Activated T-helper 17 cell treated with anti-CD3 and anti-CD28 coated beads, Interleukin-2, amount 50 U/mL, for 72 hours (primary cell): Measurements from ENCODE around the gene MRPL30. TPM values are rescaled to one million over a fixed set of nuclear protein-coding genes. Genes with fewer than 3 reads are reported as not detected.
"Not testable (repeated sequence)": the region's sequence is repeated elsewhere in the genome, so short reads cannot be mapped to it uniquely, and the experiment has no call there.

ENCODE experiments used
- ATAC-seq: fragments of 150-1000 bp; cut with Tn5 transposase; replicated peaks from 2 replicates; pipeline ENCODE4 v1.10.0; 2021; ENCODE audit warnings: mild to moderate bottlenecking, moderate library complexity
- H3K27ac Mint-ChIP-seq: one replicate; pipeline ENCODE4 v1.8.0; 2022; ENCODE audit warnings: mixed read lengths
- H3K27me3 Mint-ChIP-seq: one replicate; pipeline ENCODE4 v1.8.0; 2022; ENCODE audit warnings: mixed read lengths
- H3K36me3 Mint-ChIP-seq: one replicate; pipeline ENCODE4 v1.8.0; 2022; ENCODE audit warnings: low read depth, mild to moderate bottlenecking, mixed read lengths
- H3K4me1 Mint-ChIP-seq: one replicate; pipeline ENCODE4 v1.8.0; 2022; ENCODE audit warnings: mixed read lengths
- H3K4me3 Mint-ChIP-seq: one replicate; pipeline ENCODE4 v1.8.0; 2022; ENCODE audit warnings: mild to moderate bottlenecking, mixed read lengths
- H3K9me3 Mint-ChIP-seq: one replicate; pipeline ENCODE4 v1.8.0; 2022; ENCODE audit warnings: mixed read lengths
- total RNA-seq, 2 donors: library from RNA; stranded (reverse); gene quantifications; one replicate each; pipeline ENCODE4 v1.2.3, GENCODE V29; 2022

The MRPL30 gene
- 10 to 100 TPM; 25.7 to 26.0 TPM for total RNA-seq

DNA sequence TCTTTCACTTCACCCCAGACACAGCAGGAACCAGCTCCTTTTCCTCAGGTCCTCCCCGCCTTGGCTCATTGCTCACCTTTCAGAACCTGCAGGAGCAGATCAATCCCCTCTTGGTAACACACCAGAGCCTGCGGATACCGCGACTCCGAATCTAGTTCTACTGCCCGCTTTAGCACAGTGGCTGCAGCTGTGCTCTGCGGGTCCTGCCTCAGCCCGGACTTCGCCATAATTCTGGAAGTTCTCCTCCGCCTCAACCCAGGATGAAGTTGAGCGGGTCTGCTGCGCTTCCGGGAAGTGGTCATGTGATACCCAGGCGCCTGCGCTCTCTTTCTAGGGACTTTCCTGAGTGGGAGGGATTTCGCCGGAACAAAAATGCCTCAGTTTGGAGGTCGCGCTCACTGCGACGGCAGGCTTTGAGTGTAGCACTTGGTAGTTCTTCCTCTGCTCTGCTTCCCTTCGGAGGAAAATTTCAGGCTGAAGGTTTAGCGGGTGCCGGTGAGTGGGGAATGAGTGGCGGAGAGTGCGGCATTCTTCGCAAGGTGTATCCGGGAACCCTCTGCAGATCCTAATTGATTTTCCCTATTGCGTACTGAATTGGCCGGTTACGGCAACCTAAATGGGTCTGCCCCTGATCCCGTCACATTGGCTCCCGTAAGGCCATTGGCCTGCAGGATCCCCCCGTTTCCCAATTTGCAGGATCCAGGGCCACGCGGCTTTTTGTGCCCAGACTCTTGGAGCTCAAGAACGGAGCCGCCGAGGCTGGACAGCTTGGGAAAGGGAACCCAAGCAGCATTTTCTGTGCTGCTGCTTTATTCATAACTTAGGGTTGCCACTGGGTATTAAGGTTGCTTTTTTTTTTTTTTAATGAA, at the start of gene MRPL30, which contains the start of gene MITD1:
MRPL30 (plus strand) TSS at position 430 of the 869 bp plus-strand sequence. CDS start 5,020 bp downstream, outside the sequence.
MITD1 (minus strand) TSS at position 304 of the 869 bp plus-strand sequence; CDS start at position 227, 77 bp downstream.
- Mint-ChIP-seq H3K9me3 (no peaks in the 10 kb centered on the region), H3K36me3 (peaks cover 36% of the 10 kb centered on the region), H3K27me3 (no peaks in the 10 kb centered on the region), H3K27ac (peak within 1 kb of the TSS; percentile 98), H3K4me3 (peak within 1 kb of the TSS; percentile 97), H3K4me1 (peaks cover 30% of the 10 kb centered on the region)
- peak; percentile 95 for ATAC-seq

DNA sequence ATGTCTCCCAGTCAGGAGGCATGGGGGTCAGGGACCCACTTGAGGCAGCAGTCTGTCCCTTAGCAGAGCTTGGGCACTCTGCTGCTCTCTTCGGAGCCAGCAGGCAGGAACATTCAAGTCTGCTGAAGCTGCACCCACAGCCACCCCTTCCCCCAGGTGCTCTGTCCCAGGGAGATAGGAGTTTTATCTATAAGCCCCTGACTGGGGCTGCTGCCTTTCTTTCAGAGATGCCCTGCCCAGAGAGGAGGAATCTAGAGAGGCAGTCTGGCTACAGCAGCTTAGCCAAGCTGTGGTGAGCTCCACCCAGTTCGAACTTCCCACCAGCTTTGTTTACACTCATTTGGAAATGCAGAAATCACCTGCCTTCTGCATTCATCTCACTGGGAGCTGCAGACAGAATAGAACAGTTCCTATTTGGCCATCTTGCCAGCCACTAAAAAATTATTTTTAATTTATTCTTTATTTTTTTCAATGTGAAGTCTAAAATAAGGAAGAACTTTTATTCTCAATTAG, 45.9 kb upstream of the MRPL30 start:
- H3K9me3 Mint-ChIP-seq = peaks cover 21% of the 10 kb centered on the region
- not testable (repeated sequence) for ATAC-seq, H3K27ac Mint-ChIP-seq, H3K27me3 Mint-ChIP-seq, H3K4me1 Mint-ChIP-seq, H3K4me3 Mint-ChIP-seq, H3K36me3 Mint-ChIP-seq

DNA sequence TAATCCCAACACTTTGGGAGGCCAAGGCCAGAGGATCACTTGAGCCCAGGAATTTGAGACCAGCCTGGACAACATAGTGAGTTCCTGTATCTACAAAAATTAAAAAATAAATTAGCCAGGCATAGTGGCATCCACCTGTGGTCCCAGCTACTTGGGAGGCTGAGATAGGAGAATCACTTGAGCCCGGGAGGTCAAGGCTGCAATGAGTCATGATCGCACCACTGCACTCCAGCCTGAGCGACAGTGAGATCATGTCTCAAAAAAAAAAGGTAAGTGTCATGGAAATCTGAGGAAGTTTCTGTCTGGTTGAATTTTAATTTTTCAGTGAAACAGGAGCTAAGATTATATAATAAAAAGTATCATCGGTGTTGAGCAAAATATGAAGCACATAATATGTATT, 42.0 kb upstream of the MRPL30 start:
- H3K36me3 Mint-ChIP-seq = peaks cover 6% of the 10 kb centered on the region
- no peak overlapping the region for H3K27ac Mint-ChIP-seq
- H3K4me3 Mint-ChIP-seq = no peak overlapping the region
- H3K9me3 Mint-ChIP-seq = peaks cover 4% of the 10 kb centered on the region
- H3K4me1 Mint-ChIP-seq = peaks cover 4% of the 10 kb centered on the region
- H3K27me3 Mint-ChIP-seq = no peaks in the 10 kb centered on the region
- no peak for ATAC-seq

DNA sequence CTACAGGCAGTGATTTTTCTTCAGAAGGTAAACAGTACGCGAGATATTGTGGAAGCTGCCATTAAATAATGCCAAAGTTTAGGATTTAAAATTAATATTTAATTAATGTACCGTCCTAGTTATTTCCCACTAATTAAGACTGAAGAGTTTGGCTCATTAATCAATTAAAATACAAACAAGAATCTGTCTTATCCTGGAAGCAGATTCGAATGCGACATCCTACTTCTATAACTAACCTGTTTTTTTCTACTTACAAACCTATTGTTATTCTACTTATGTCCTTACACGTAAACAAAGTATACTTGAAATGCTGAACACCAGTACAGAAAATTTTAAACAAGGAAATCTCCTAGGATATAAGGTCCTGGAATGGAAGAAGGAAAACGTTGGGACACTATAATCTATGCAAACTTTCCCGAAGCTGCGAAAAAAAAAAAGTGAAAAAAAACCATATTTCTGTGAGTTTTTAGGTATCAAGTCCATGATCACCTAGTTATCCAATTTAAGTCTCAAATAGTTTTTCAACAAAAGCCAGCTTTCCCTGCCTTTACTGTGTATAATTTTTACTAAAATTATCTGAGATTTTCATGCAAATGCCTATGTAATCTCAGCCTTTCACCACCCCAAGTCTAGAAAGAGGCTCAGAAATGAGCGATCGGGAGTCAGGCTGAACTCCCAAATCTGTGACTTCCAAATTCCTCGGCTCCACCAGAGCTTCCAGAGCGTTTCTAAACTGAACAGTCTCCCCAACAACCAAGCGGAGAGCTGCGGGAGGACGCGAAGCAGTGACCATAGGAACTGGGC, 40.7 kb upstream of the MRPL30 start:
- Mint-ChIP-seq H3K27ac (peak overlapping the region; percentile 97), H3K27me3 (no peaks in the 10 kb centered on the region), H3K36me3 (peaks cover 6% of the 10 kb centered on the region), H3K4me1 (peaks cover 4% of the 10 kb centered on the region), H3K9me3 (no peaks in the 10 kb centered on the region), H3K4me3 (peak overlapping the region; percentile 95)
- ATAC-seq = no peak

DNA sequence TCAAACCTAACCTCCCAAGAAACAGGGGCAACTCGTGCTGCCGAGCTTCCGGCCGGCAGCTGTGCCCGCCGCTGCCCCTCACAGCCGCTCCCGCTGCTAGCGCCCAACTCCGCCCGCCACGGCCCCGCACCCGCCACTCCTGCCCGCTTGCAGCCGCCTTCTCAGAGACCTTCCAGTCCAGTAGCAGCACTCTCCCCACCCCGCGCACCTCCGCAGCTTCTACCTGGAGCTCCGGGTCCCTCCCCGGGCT, 40.2 kb upstream of the MRPL30 start:
- H3K36me3 Mint-ChIP-seq = peaks cover 6% of the 10 kb centered on the region
- ATAC-seq = peak; percentile 45
- H3K9me3 Mint-ChIP-seq = no peaks in the 10 kb centered on the region
- H3K4me1 Mint-ChIP-seq = peaks cover 4% of the 10 kb centered on the region
- H3K27ac Mint-ChIP-seq = peak overlapping the region; percentile 97
- peak overlapping the region; percentile 95 for H3K4me3 Mint-ChIP-seq
- no peaks in the 10 kb centered on the region for H3K27me3 Mint-ChIP-seq

DNA sequence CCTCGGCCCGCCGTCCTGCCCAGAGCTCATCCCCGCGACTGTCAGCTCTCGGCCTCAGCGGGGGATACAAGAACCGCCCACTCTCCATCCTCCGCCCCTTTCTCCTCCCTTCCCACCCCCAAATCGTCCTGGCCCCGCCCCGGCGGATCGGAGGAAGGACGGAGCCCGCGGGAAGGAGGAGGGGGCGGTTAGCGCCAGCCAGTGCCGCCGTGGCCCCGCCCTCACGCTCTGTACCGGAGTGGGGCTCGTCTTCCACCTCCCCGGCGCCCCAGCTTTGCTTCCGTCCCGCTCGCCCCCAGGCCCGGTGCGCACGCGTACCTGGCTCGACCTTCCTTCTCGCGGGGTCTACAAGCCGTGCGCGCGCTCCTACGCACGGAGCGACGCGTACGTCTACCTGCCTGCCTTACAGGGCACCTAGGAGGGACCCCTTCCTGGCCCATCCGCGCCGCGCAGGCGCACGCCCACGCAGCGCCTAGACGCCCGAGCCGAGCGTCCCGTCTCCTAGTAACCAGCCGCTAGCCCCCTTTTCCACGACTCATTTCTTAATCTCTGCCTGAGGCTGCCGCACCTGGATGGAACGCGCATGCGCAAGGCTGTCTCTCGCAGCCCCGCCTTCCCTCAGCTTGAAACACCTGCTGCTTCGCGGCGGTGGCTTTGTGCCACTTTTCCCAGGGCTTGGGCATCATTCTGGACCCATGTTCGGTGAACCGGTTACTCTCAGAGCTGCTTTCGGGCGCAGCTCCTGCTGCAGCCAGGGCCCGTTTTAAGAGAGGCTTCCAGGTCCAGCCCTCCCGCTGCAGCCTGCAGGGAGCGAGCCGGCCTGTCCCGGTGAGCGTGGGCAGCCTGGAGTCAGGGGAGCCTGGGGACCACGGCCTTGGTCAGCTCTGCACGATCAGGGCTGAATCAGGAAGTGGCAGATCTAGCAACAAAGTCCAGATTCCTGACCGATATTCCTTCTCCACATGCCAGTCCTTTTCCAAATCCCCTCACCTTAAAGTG, 39.6 kb upstream of the MRPL30 start, which contains the start of gene C2orf15:
C2orf15 (plus strand) TSS at position 598 of the 999 bp plus-strand sequence. CDS start 8,852 bp downstream, outside the sequence.
- peak; percentile 95 for ATAC-seq
- peak within 1 kb of the TSS; percentile 95 for H3K4me3 Mint-ChIP-seq
- H3K36me3 Mint-ChIP-seq = peaks cover 6% of the 10 kb centered on the region

DNA sequence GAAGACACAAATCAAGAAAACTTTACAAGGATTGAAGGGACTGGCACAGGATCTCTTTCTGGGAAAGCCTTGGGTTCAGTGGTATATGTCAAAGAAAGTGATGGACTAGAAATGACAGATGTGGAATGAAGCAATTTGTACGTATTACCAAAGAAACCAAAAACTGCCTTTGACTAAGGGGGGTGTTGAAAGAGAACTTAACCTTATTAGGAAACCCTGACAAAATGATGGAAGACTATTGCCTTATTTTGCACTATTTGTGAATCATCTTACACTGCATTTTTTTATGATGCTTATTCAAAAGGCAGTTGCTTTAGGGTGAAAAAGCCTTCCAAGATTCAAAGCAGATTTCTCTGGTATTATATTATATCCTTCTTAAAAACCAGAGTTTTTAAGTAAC, 30.3 kb upstream of the MRPL30 start:
- Mint-ChIP-seq H3K4me3 (no peak overlapping the region), H3K27me3 (no peaks in the 10 kb centered on the region), H3K4me1 (peaks cover 5% of the 10 kb centered on the region), H3K27ac (peak overlapping the region; percentile 10), H3K36me3 (peaks cover 13% of the 10 kb centered on the region), H3K9me3 (no peaks in the 10 kb centered on the region)
- ATAC-seq = no peak

More for the DNA sequence above, 39.6 kb upstream of the MRPL30 start, which contains the start of gene C2orf15:
- H3K9me3 Mint-ChIP-seq = no peaks in the 10 kb centered on the region
- H3K4me1 Mint-ChIP-seq = peaks cover 4% of the 10 kb centered on the region
- peak within 1 kb of the TSS; percentile 97 for H3K27ac Mint-ChIP-seq
- H3K27me3 Mint-ChIP-seq = no peaks in the 10 kb centered on the region

DNA sequence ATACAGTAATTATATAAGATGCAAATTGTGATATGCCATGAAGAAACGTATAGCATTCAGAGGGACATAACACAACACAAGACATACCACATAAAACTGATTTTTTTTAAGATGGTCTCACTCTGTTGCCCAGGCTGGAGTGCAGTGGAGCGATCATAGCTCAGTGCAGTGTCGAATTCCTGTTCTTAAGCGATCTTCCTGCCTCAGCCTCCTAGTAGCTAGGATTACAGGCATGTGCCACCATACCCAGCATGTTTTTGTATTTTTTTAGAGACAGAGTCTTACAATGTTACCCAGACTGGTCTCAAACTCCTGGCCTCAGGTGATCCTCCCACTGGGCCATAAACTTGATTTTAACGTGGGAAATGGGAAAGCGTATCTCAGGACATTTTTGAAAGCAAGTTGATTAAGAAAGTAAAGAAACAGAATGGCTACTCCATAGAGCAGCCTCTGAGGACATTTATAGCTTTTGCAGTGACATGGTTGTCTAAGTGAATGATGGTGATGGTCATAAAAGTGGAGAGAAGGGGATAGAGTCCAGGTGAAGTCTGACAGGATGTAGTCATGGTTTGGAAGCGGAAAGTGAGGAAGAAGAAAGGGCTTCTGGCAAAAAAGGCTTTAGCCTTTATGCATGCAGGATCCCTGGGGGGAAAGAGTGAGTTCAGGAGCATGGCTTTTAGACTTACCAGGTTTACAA, 28.6 kb upstream of the MRPL30 start:
- H3K4me1 Mint-ChIP-seq = peaks cover 9% of the 10 kb centered on the region
- no peaks in the 10 kb centered on the region for H3K9me3 Mint-ChIP-seq
- no peak for ATAC-seq
- H3K27ac Mint-ChIP-seq = no peak overlapping the region
- peaks cover 13% of the 10 kb centered on the region for H3K36me3 Mint-ChIP-seq
- H3K4me3 Mint-ChIP-seq = no peak overlapping the region
- H3K27me3 Mint-ChIP-seq = no peaks in the 10 kb centered on the region

DNA sequence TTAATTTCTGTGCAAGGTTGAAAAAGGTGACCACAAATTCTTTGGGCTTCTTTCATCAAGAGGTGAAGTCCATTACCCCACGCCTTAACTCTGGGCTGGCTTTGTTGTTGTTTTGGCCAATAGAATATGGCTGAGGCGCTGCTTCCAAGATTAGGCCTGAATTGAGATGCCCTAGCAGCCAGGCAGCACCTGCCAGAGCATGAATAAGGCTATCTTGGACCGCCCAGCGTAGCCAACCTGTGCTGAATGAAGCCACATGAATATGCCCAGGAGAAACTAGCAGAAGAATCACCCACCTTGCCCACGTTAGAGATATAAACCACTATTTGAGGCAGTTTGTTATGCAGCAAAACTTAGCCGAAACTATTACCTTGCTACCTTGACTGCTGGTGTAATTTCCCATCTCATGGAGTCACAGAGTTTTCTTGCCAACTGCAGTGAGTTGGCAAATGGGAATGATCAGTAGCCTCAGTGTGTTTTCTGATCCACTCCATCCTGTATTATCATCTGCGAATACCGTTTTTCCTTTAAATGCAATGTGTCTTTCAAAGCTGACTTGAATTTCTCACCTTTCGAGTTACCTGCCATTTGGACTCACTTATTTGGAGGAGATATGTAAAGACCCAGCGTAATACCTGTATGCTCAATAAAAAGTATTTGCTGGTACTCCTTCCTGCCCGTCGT, 26.9 kb upstream of the MRPL30 start:
- H3K4me1 Mint-ChIP-seq = peaks cover 11% of the 10 kb centered on the region
- H3K4me3 Mint-ChIP-seq = no peak overlapping the region
- H3K27ac Mint-ChIP-seq = no peak overlapping the region
- H3K9me3 Mint-ChIP-seq = no peaks in the 10 kb centered on the region
- peaks cover 8% of the 10 kb centered on the region for H3K36me3 Mint-ChIP-seq
- no peaks in the 10 kb centered on the region for H3K27me3 Mint-ChIP-seq
- no peak for ATAC-seq

DNA sequence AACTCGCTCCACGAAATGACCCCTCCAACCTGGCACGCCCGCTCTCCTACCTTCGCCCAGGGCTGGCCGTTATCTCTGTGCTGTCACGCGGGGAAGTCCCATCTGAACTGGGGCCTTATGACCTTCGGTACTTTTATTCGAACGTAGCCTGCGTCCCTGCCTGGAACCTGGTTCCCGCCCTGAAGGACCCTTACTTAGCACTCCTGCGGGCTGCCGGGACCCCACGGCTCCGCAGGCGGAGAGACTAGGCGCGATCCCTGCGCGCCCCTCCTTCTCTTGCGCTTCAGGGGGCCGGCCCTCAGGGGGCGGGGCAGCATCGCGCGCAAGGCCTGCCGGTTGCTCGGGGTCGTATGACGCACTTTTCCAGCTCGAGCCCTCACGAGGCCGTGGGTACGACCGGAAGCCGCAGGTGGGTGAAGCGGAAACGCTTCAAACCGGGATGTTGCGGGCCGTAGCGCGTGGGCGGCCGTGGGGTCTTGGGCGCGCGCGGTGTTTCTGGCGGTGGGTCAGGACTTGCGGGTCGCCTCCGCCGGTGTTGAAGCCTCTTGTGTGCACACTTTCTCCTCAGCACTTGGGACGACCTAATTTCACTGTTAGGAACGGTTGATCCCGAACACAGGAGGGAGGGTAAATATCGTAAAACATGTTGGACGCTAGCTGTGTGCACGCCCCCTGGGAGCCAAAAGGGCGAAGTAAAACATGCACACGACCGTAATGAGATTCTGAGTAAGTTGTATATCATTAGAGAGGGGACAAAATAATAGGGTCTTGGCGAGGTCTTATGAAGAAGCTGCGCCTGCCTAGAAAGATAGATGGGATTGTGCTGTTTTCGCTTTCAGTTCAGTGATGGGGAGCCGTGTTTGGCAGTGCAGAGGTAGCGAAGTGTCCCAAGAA, 26.1 kb upstream of the MRPL30 start, which contains the start of the genes LIPT1 and TSGA10:
LIPT1 (plus strand) TSS at position 325 of the 894 bp plus-strand sequence. CDS start 6,991 bp downstream, outside the sequence.
TSGA10 (minus strand) TSS at position 300 of the 894 bp plus-strand sequence. CDS start 45,503 bp downstream, outside the sequence.
- peak; percentile 96 for ATAC-seq
- Mint-ChIP-seq H3K36me3 (peaks cover 16% of the 10 kb centered on the region), H3K27ac (no peak within 1 kb of the TSS), H3K4me3 (no peak within 1 kb of the TSS), H3K27me3 (no peaks in the 10 kb centered on the region), H3K4me1 (peaks cover 15% of the 10 kb centered on the region), H3K9me3 (no peaks in the 10 kb centered on the region)

DNA sequence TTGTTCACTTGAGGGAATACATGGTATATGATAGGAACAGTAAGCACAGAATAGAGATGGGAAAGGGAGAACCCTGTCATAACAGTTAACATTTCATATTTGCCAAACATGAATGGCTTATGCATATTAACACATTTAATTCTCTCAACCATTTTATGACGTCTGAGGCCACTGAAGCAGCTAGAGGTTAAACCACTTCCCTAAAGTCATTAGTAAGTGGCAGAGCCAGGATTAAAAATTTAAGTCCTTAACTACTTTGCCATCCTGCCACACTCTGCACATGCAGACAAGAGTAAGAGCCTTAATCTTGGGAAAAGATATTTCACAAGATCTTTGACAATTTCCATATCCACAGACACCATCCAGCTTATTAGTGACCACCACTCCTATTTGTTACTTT, 24.1 kb upstream of the MRPL30 start:
- no peak overlapping the region for H3K4me3 Mint-ChIP-seq
- no peaks in the 10 kb centered on the region for H3K27me3 Mint-ChIP-seq
- H3K4me1 Mint-ChIP-seq = peaks cover 10% of the 10 kb centered on the region
- ATAC-seq = no peak
- peak overlapping the region; percentile 18 for H3K27ac Mint-ChIP-seq
- H3K36me3 Mint-ChIP-seq = peaks cover 34% of the 10 kb centered on the region
- H3K9me3 Mint-ChIP-seq = no peaks in the 10 kb centered on the region

DNA sequence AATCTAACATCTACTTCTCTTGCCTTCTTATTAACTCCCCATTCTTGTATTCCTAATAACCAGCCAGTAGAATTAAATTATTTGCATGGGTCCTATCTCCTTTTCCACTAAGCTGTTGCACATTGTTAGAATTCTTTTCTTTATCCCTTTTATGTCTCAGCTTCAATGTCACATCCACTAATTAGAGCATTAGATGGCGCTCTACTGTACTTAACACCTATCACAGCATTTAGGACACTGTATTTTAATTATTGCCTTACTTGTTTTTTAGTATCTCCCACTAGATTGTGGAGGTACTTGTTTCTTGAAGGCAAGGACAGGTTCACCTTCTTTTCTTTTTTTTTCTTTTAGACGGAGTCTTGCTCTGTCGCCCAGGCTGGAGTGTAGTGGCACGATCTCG, 22.4 kb upstream of the MRPL30 start:
- peaks cover 50% of the 10 kb centered on the region for H3K36me3 Mint-ChIP-seq
- no peak for ATAC-seq
- no peaks in the 10 kb centered on the region for H3K27me3 Mint-ChIP-seq

More for the DNA sequence above, 22.4 kb upstream of the MRPL30 start:
- Mint-ChIP-seq H3K27ac (no peak overlapping the region), H3K4me3 (no peak overlapping the region), H3K4me1 (peaks cover 10% of the 10 kb centered on the region), H3K9me3 (no peaks in the 10 kb centered on the region)
